IPS DF 19.7 (cell line): ENCODE measurements around the gene PTPRN2.
"Not testable (repeated sequence)": the region's sequence is repeated elsewhere in the genome, so short reads cannot be mapped to it uniquely, and the experiment has no call there.

ENCODE experiments used
- DNase-seq: peaks from one replicate; pipeline ENCODE4 v3.0.0-alpha.2; 2013; ENCODE audit warnings: low read depth, low spot score

PTPRN2 gene

GRCh38 chr7:158366916-158367633, 220.5 kb downstream of the PTPRN2 start:
- DNase-seq = no peak

GRCh38 chr7:158366346-158366745, 221.3 kb downstream of the PTPRN2 start:
- no peak for DNase-seq

DNA sequence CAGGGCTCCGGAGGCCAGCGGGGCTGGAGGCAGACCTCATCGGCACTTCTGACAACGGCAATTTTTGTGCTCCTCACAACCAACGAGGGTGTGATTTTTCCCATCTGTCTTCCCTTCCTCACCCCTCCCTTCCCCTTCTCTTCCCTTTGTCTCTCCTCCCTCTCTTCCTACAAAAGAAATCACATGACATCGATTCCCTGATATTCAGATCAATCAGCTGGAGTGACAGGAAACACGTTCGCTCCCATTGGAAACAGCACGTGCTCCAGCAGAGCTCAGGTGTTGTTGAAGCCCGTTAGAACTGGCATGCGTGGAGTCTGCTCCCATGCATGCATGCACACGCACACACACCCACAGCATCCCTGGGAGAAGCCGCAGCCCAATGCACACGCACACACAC, 222.4 kb downstream of the PTPRN2 start:
- DNase-seq = no peak

- no peak for DNase-seq
Measured at GRCh38 chr7:158364451-158364850, 223.2 kb downstream of the PTPRN2 start.

DNA sequence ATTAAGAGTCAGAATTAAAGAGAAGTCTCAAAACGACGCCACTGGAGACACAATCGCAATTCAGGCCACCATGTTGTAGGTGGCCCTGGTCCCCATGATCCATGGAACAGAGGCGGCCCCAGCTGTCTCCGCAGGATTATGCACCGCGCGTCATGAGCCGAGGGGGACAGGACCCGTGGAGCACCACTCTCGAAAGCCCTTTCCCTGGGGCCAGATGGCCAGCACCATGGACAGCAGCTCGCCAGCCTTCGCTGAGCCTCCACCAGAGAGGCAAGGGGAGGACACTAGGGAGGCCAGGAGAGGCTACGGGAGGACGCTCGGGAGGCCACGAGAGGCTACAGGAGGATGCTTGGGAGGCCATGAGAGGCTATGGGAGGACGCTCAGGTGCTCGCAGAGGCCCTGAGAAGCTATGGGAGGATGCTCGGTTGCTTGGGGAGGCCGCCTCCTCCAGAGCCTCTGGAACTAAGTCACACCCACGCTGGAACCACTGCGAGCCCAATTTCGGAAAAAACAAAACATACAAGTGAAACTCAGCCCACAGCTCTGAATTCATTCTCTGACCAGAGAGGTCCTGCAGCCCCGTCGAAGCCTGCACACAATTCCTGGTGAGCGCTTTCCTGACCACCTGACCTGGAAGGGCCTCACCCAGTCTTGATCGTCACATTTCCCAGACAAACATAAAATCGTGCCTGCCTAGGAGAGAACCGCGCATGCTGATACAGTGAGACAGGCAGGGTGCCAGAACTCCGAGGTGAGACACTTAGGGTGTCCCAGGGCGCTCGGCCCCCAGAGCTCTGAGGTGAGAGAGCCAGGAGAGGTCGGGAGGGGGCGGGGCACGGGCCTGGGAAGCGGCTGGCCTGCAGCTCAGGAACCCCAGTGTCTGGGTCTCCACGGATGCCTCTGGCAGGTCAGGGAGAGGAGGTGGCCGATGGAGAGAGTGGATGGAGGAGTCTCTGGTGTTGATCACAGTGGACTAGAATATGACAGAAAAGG, 224.4 kb downstream of the PTPRN2 start:
- DNase-seq = no peak

- no peak for DNase-seq
Measured at GRCh38 chr7:158362001-158362400, 225.6 kb downstream of the PTPRN2 start.

DNA sequence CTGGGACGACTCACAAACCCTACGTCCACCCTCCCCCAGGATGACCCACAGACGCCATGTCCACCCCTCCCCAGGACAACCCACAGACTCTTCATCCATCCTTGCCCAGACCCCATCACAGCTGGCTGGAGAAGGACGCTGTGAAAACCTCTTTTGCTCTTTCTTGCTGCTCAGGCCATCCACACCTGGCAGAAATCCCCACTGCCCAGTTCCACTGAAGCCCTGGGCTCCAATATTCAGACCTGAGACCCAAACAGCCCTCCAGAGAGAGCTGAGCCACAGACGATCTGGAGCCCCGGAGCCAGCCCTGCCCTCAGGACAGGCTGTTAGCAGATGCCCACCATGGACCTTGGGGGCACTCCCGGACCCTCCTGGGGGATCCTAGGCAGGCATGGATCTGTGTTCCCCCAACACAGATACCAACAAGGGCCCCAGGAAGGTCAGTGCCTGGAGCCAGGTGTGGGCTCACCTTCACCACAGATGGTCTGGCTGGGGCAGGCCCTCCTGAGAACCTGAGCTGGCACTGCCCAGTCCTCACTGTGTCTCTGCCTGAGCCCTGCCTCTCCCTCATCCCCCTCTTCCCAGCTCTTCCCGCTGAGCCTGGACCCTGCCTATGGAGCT, 226.2 kb downstream of the PTPRN2 start:
- DNase-seq = no peak

DNA sequence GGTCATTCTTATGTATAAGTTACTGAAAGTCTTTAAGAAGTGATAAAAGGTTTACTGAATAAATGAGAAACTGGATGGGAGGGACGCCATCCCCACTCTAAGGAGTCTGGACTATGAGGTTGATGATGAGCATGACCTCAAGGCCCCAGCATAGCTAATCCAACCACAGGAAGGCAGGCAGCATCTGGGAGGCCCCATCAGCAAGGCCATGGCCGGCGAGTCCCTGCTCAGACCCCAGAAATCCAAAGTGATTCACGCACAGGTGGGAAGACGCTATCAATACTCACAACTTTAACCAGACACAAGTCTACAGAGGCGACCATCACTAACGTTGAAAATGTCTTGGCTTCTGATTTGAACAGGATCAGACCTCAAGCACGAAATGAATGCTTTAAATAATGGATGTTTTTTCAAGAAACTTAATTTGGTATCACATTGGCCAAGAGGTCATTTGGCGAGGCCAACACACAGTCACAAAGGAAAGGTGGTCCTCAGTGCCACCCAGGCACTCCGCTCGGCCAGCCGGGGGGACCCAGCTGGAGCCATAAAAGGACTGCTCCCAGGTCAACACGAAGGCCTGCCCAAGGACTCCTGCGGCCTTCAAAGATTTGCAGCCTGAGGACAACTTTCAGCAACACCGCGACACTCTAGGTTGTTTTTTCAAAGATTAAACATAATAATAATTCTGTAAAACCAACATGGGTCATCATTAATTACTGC, 228.5 kb downstream of the PTPRN2 start:
- DNase-seq = no peak

DNA sequence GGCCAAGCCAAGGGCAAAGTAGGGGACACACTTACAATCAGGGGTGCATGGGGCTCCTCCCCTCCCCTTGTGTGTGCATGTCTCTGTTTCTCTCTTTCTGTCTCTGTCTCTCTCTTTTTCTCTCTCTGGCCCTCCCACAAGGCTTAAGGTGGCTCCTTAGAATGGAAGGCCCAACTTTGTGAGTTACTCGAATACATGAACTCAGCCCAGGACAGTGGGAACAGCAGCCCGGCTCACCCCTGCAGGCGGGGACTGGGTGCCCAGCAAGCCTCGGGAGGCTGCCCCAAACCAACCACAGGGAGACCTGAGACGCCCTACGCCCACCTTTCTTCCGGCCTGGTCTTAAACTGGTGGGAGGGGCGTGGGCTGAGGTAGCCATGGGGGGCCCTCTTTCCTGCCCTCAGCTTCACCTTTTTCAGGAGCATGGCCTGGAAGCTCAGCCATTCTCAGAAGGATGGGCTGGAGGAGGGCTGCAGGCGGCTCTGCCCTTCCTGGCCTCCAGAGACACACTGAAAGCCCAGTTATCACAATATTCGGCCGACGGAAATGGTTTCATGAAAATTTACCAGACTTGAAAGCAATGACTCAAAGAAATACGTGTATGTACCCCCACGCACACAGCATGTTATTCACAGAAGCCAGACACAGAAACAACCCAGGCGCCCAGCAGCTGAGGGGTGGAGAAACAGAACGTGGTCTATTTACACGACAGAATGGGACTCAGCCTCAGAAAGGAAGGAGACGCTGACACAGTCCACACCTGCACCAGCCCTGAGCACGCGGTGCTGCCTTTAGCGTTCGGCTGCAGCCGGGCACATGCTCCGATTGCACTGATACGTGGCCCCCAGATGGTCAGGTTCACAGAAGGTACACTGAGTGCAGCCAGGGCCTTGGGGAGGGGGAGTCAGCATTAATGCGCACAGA, 229.5 kb downstream of the PTPRN2 start:
- no peak for DNase-seq

GRCh38 chr7:158357106-158357897, 230.3 kb downstream of the PTPRN2 start:
- no peak for DNase-seq

DNA sequence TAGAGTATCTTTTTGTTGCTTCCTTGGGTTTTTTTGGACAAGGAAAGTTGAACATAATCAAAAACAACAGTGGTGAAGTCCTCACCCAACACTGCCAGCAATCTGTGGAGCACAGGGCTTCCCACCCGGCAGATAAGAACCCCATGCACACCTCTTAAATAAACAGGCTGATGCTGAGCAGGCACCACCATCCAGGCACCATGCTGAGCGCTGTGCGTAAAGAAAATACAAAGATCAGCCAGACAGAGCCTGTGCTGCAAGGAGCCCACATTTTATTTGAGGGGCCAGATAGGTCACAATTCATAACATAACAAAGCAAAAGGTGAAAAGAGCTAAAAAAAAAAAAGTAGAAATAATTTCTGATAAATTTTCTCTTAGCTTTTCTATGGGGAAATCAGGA, 231.2 kb downstream of the PTPRN2 start:
- no peak for DNase-seq

GRCh38 chr7:158355456-158356065, 232.1 kb downstream of the PTPRN2 start:
- DNase-seq = no peak

GRCh38 chr7:158354861-158355260, 232.8 kb downstream of the PTPRN2 start:
- DNase-seq = no peak

DNA sequence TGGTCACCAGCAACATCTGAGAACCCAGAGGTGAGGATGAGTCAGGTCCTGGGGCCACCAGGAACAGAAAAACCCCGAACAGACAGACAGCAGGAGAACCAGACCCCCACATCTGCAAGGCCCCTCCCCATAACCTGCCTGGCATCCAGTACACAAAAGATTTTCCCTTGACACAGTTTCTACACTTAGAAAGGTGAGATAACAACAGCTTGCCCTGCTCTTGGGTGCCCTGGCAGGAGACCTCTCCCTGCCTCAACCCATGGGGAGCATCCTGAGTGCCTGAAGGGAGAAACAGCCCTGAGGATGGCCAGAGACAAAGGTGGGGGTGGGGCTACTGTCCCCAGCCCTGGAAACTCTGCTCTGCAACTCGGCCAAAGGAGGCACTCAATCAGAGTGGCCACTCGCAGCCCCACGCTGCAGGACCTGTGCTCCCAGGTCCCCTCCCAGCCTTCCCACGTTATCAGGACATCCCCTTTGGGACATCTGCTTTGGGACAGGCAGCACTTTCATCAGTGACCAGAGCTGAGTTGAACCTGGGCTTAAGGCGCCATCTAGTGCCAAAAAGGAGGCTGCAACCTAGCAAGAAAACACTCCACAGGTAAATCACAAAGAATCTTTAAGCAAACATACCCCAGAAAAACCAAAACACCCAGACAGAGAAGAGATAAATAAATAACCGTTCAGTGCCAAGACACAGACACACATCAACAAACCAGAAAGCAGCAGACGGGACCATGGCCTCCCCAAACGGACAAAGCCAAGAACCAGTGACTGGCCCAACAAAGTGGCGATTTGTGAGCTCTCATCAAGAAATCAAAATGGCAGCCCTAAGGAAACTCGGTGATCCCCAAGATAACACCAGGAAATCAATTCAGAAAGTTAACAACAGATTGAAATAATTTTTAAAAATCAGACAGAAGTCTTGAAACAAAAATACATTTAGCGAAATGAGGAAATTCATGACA, 233.7 kb downstream of the PTPRN2 start:
- no peak for DNase-seq

- not testable (repeated sequence) for DNase-seq
Measured at GRCh38 chr7:158351899-158352729, 235.5 kb downstream of the PTPRN2 start.

DNA sequence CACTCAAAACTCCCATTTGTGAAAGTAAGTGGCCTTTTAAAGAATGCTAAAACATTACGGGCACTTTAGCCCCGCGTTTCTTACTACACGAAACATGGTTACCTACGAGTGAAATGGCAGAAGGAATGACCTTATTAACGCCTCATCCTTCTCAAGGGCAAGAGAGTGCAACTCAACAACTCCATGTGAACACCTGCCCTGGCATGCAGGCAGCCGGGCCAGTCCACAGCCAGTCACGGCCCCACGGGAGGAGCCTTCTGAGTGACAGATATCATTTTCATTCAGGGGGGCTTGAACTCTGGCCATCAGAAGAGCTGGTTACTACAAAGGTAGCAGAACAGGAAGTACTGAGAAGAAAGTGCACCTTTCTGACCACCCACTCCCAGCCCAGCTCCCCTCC, 236.1 kb downstream of the PTPRN2 start:
- no peak for DNase-seq

- DNase-seq = no peak
Measured at GRCh38 chr7:158351051-158351450, 236.6 kb downstream of the PTPRN2 start.
